HepG2 (cell line): ENCODE results near the gene PPP1R18. TPM values are rescaled to one million over a fixed set of nuclear protein-coding genes. Genes with fewer than 3 reads are reported as not detected.

Experiments used
- AGO1 ChIP-seq: fragments of 200-400 bp; formaldehyde crosslinking; IDR thresholded peaks from 2 replicates; pipeline ENCODE4 v1.6.1; 2017; ENCODE audit warnings: mild to moderate bottlenecking, low read depth, low read length, moderate library complexity; ENCODE audit not compliant: poor library complexity, severe bottlenecking
- EED ChIP-seq: sonication (generic); formaldehyde crosslinking; IDR thresholded peaks from 2 replicates; pipeline ENCODE4 v1.5.0; 2020; ENCODE audit warnings: mild to moderate bottlenecking, missing genetic modification reagents
- HMG20A ChIP-seq: IDR thresholded peaks from 2 replicates; pipeline ENCODE4 v1.6.1; 2016; ENCODE audit warnings: borderline replicate concordance
- KMT2B ChIP-seq: IDR thresholded peaks from 2 replicates; pipeline ENCODE4 v1.6.1; 2016; ENCODE audit warnings: missing genetic modification reagents, missing compliant biosample characterization
- MEF2D ChIP-seq: sonication (generic); formaldehyde crosslinking; IDR thresholded peaks from 2 replicates; pipeline ENCODE4 v1.5.1; 2020; ENCODE audit warnings: mild to moderate bottlenecking, missing genetic modification reagents
- MXD1 ChIP-seq: sonication (generic); formaldehyde crosslinking; IDR thresholded peaks from 2 replicates; pipeline ENCODE4 v1.4.0; 2020; ENCODE audit warnings: mild to moderate bottlenecking, missing genetic modification reagents
- SOX6 ChIP-seq, 2 experiments: fragments of 450-650 bp in 1 of 2; sonication (generic) in 1 of 2; formaldehyde crosslinking in 1 of 2; IDR thresholded peaks; 2 replicates each; pipeline versions ENCODE4 v1.4.0 to v1.6.1; 2017 to 2020; ENCODE audit warnings: antibody characterized with exemption in 1 of 2, mild to moderate bottlenecking in 1 of 2, missing genetic modification reagents in 1 of 2
- ZBTB46 ChIP-seq: sonication (generic); formaldehyde crosslinking; IDR thresholded peaks from 2 replicates; pipeline ENCODE4 v1.4.0; 2020; ENCODE audit warnings: mild to moderate bottlenecking, missing genetic modification reagents, borderline replicate concordance
- ZNF326 ChIP-seq: sonication (generic); formaldehyde crosslinking; IDR thresholded peaks from 2 replicates; pipeline ENCODE4 v1.4.0; 2020; ENCODE audit warnings: missing genetic modification reagents, borderline replicate concordance
- ZNF343 ChIP-seq: sonication (generic); formaldehyde crosslinking; IDR thresholded peaks from 2 replicates; pipeline ENCODE4 v1.4.0; 2020; ENCODE audit warnings: mild to moderate bottlenecking, missing genetic modification reagents
- ZNF460 ChIP-seq: sonication (generic); formaldehyde crosslinking; IDR thresholded peaks from 2 replicates; pipeline ENCODE4 v1.5.1; 2020; ENCODE audit warnings: missing genetic modification reagents, mild to moderate bottlenecking, borderline replicate concordance
- ZNF749 ChIP-seq: sonication (generic); formaldehyde crosslinking; IDR thresholded peaks from 2 replicates; pipeline ENCODE4 v1.8.0; 2022; ENCODE audit warnings: mild to moderate bottlenecking, missing genetic modification reagents, moderate library complexity, borderline replicate concordance
- polyA plus RNA-seq, 8 experiments: library from polyadenylated mRNA; depleted of rRNA in 3 of 8; stranded (reverse) in 7 of 8; unstranded in 1 of 8; fragments of >200 nt; fragmentation: Illumina TruSeq in 4 of 8; extraction: Trizol in 4 of 8; gene quantifications; 2 replicates each; pipeline versions ENCODE4 v1.2.1 to v1.2.3, GENCODE V29; 2011 to 2016; ENCODE audit warnings: low read depth in 4 of 8, missing spikeins in 1 of 8, mixed read lengths in 1 of 8; ENCODE audit not compliant: insufficient read depth in 1 of 8
- total RNA-seq, 5 experiments: library from RNA; depleted of rRNA; stranded (reverse); fragments of >200 nt; fragmentation: Illumina TruSeq; extraction: Trizol; gene quantifications; 2 replicates each; pipeline ENCODE4 v1.2.3, GENCODE V29; 2016; ENCODE audit warnings: low read depth in 1 of 5

The PPP1R18 gene
- total and polyA plus RNA-seq, 2 of the 13 experiments (the other 11 are each of a cell fraction or from before 2014, with no cell fraction given) = 4.9 to 9.2 TPM

GRCh38 chr6:30647242-30648116 lies 39.0 kb downstream of the PPP1R18 start (continued):
- TF ChIP-seq EED (CRISPR knock-in tag) (peak; percentile 99), SOX6 (IDR thresholded peaks at IDR 0.05) (no peak), SOX6 (CRISPR knock-in tag; IDR thresholded peaks at IDR 0.05) (peak; percentile 92), ZNF343 (CRISPR knock-in tag) (peak; percentile 94), MXD1 (peak; percentile 97), ZNF460 (peak; percentile 83; the same call in 1 of the 2 replicates), ZBTB46 (CRISPR knock-in tag) (peak; percentile 95; the same call in 1 of the 2 replicates), ZNF326 (CRISPR knock-in tag) (no peak), HMG20A (peak; percentile 8; the same call in 1 of the 2 replicates), KMT2B (CRISPR knock-in tag) (peak; percentile 67; the same call in 1 of the 2 replicates), AGO1 (peak; percentile 91), ZNF749 (peak; percentile 48; the same call in 1 of the 2 replicates), MEF2D (CRISPR knock-in tag) (peak; percentile 83)
